ENCODE results near the gene CAMK4. TPM values are rescaled to one million over a fixed set of nuclear protein-coding genes. Genes with fewer than 3 reads are reported as not detected.

CAMK4 gene
- total and polyA plus RNA-seq, 5 donors from 2014 or later, result 85.3 to 167 (median 106) TPM

DNA sequence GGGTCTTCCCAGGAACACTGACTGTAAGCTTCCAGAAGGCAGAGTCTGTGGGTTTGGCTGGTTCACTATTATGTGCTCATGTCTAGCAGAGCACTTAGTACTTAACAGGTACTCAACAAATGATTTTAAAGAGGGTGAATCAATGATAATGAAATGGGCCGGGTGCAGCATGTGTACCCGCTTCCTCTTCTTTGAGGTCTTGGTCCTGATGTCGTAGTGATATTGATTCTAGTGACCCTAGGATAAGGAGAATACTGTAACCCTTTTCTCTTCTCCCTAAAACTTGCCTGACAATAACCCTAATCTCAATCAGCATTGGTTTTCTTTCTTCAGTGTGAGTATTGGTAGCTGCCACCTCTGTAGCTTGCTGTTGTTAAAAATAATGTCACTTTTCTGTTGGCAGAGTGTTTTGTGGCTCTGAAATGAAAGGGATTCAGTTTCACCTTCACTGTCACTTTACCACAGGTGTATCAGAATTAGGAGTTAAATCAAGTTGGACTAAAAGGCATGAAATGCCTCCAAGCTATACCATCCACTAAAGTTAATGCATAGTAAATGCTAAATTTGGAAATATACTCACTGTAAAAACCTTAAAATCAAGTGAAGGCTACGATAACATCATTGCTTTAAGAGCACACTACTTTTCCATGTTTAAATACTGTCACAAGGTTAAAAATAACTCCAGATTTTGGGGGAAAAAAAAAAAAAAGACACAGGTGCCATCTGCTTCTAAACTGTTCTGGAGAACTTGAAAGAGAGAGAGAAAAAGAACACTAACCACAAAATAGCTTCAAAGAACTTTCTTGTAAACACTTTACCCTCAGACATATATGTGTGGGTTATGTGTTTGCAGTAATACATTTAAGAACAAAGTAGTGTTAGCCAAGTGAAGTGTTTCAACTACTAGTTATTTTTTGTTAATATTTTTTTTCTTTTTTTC is 6.0 kb downstream of the CAMK4 start:
- H3K4me3 Mint-ChIP-seq, result peak overlapping the region; percentile 77 to 90 (median 87)

DNA sequence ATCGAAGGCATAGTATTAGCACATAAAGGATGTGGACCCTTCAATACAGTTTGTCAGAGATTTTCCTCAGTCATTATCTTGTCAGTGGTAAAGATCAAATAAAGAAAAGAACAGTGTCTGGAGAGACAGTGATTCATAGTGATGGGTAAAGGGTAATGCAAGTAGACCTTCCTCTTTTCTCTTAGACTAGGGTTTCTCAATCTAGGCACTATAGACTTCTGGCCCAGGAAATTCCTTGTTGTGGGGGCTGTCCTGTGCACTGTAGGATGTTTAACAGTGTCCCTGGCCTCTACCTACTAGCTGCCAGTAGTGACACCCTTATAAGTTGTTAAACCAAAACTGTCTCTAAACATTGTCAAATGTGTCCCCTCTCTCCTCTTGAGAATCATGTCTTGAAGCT is 6.9 kb downstream of the CAMK4 start:
- Histone ChIP-seq H3K36me3 (ENCODE audit: control insufficient read depth, insufficient read depth, low read length) (no peaks in the 10 kb centered on the region), H3K9me3 (ENCODE audit: control insufficient read depth in 2 of 2, low read length in 2 of 2) (no peaks in the 10 kb centered on the region), H3K27me3 (ENCODE audit: control insufficient read depth, insufficient read depth, low read length) (no peaks in the 10 kb centered on the region), H3K4me3 (ENCODE audit: low read depth, low read length) (peak overlapping the region; percentile 98), H3K4me1 (ENCODE audit: control insufficient read depth, insufficient read depth, low read length, poor library complexity, severe bottlenecking) (peaks cover 100% of the 10 kb centered on the region), H3K27ac (ENCODE audit: insufficient read depth, low read length, poor library complexity, severe bottlenecking) (peak overlapping the region; percentile 87)
- peaks cover 64 to 87% (median 68%) of the 10 kb centered on the region in 4 donors for H3K4me1 Mint-ChIP-seq
- no peaks in the 10 kb centered on the region for H3K9me3 Mint-ChIP-seq
- ATAC-seq (ENCODE audit: low read depth in 2 of 2), result peak; percentile 25 to 33
- DNase-seq, result no peak
- H3K36me3 Mint-ChIP-seq, result peaks cover 19% of the 10 kb centered on the region
- H3K27me3 Mint-ChIP-seq, result no peaks in the 10 kb centered on the region
- H3K4me3 Mint-ChIP-seq, result peak overlapping the region; percentile 70 to 90 (median 81)
- H3K27ac Mint-ChIP-seq, result peak overlapping the region; percentile 90 to 91 (median 91)

More for the DNA sequence above, 6.0 kb downstream of the CAMK4 start:
- H3K27ac Mint-ChIP-seq, result peak overlapping the region; percentile 91 to 100 (median 98)
- peaks cover 16% of the 10 kb centered on the region for H3K36me3 Mint-ChIP-seq
- H3K27me3 Mint-ChIP-seq, result no peaks in the 10 kb centered on the region
- H3K9me3 Mint-ChIP-seq, result no peaks in the 10 kb centered on the region
- no peaks in the 10 kb centered on the region for H3K9me3 ChIP-seq (ENCODE audit: control insufficient read depth in 2 of 2, low read length in 2 of 2)
- DNase-seq, result peak in 2 of 3 donors; percentile 61 to 78
- H3K4me1 Mint-ChIP-seq, result peaks cover 59 to 79% (median 66%) of the 10 kb centered on the region in 4 donors
- peak; percentile 44 to 45 for ATAC-seq (ENCODE audit: low read depth in 2 of 2)
- H3K36me3 ChIP-seq (ENCODE audit: control insufficient read depth, insufficient read depth, low read length), result no peaks in the 10 kb centered on the region
- peaks cover 91% of the 10 kb centered on the region for H3K4me1 ChIP-seq (ENCODE audit: control insufficient read depth, insufficient read depth, low read length, poor library complexity, severe bottlenecking)
- peak overlapping the region; percentile 87 for H3K27ac ChIP-seq (ENCODE audit: insufficient read depth, low read length, poor library complexity, severe bottlenecking)
- H3K27me3 ChIP-seq (ENCODE audit: control insufficient read depth, insufficient read depth, low read length), result no peaks in the 10 kb centered on the region
- H3K4me3 ChIP-seq (ENCODE audit: low read depth, low read length), result peak overlapping the region; percentile 98

DNA sequence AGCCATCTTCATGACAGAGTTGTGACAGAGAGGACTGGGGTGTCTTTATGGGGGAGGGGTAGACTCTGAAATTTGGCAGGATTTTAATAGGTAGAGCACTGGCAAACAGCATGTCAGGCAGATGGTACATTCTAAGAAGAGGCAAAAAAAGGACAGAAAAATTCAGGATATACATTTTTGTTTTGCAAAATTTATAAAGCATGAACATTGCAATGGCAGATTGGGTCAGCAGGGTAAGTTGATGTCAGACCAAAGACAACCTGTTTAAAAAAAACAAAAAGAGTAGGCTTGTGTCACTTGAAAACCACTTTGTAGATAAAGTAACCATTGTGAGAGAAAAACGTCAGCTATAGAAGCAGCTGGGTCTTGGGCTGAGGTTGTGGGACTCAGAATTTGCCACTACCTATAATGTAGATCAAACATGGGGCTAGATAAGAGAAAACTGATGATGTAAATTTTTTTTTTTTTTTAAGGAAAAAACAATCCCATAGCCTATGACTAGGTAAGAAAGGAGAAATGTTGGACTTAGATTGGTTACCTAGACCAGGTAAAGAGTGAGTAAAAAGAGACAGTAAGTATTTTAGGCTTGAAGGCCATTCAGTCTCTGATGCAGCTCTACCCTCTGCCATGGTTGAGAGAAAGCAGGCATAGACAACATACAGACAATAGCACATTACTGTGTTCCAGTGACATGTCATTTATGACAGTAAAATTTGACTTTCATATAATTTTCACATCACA is 8.3 kb downstream of the CAMK4 start:
- Mint-ChIP-seq H3K4me3 (peak overlapping the region; percentile 74 to 91 (median 75)), H3K27me3 (no peaks in the 10 kb centered on the region), H3K36me3 (peaks cover 16% of the 10 kb centered on the region), H3K27ac (peak overlapping the region; percentile 67 to 99 (median 82)), H3K9me3 (no peaks in the 10 kb centered on the region), H3K4me1 (peaks cover 67 to 89% (median 74%) of the 10 kb centered on the region in 4 donors)
- peak in 1 of 2 donors; percentile 14 for ATAC-seq (ENCODE audit: low read depth in 2 of 2)
- H3K36me3 ChIP-seq (ENCODE audit: control insufficient read depth, insufficient read depth, low read length), result no peaks in the 10 kb centered on the region
- peak overlapping the region; percentile 98 for H3K4me3 ChIP-seq (ENCODE audit: low read depth, low read length)
- peak overlapping the region; percentile 87 for H3K27ac ChIP-seq (ENCODE audit: insufficient read depth, low read length, poor library complexity, severe bottlenecking)
- H3K4me1 ChIP-seq (ENCODE audit: control insufficient read depth, insufficient read depth, low read length, poor library complexity, severe bottlenecking), result peaks cover 100% of the 10 kb centered on the region
- H3K9me3 ChIP-seq (ENCODE audit: control insufficient read depth in 2 of 2, low read length in 2 of 2), result no peaks in the 10 kb centered on the region
- no peaks in the 10 kb centered on the region for H3K27me3 ChIP-seq (ENCODE audit: control insufficient read depth, insufficient read depth, low read length)
- peak in 1 of 3 donors; percentile 29 for DNase-seq

DNA sequence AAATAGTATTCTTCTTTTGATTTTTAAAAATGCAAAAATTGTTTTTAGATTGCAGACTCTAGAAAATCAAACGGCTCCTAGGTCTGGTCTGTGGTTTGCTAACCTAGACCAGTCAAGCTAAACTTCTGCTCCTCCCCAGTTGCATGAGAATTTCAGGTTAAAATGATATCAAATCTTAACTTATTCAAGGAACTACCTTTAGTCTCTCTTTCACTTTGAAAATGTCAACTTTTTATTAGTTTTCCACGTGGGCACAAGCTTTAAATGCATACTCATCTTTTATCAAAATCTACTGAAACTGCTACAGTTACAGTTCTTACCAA is 8.8 kb downstream of the CAMK4 start:
- peak overlapping the region; percentile 98 for H3K4me3 ChIP-seq (ENCODE audit: low read depth, low read length)
- peak in 1 of 2 donors; percentile 9 for ATAC-seq (ENCODE audit: low read depth in 2 of 2)
- H3K4me3 Mint-ChIP-seq, result peak overlapping the region; percentile 74 to 91 (median 75)
- peak overlapping the region; percentile 87 for H3K27ac ChIP-seq (ENCODE audit: insufficient read depth, low read length, poor library complexity, severe bottlenecking)
- no peaks in the 10 kb centered on the region for H3K27me3 Mint-ChIP-seq
- peaks cover 15% of the 10 kb centered on the region for H3K36me3 Mint-ChIP-seq
- H3K4me1 Mint-ChIP-seq, result peaks cover 66 to 89% (median 74%) of the 10 kb centered on the region in 4 donors
- no peaks in the 10 kb centered on the region for H3K36me3 ChIP-seq (ENCODE audit: control insufficient read depth, insufficient read depth, low read length)
- H3K9me3 Mint-ChIP-seq, result no peaks in the 10 kb centered on the region
- H3K27ac Mint-ChIP-seq, result peak overlapping the region; percentile 67 to 99 (median 78)
- DNase-seq, result peak in 1 of 3 donors; percentile 72
- H3K27me3 ChIP-seq (ENCODE audit: control insufficient read depth, insufficient read depth, low read length), result no peaks in the 10 kb centered on the region
- peaks cover 100% of the 10 kb centered on the region for H3K4me1 ChIP-seq (ENCODE audit: control insufficient read depth, insufficient read depth, low read length, poor library complexity, severe bottlenecking)
- no peaks in the 10 kb centered on the region for H3K9me3 ChIP-seq (ENCODE audit: control insufficient read depth in 2 of 2, low read length in 2 of 2)

DNA sequence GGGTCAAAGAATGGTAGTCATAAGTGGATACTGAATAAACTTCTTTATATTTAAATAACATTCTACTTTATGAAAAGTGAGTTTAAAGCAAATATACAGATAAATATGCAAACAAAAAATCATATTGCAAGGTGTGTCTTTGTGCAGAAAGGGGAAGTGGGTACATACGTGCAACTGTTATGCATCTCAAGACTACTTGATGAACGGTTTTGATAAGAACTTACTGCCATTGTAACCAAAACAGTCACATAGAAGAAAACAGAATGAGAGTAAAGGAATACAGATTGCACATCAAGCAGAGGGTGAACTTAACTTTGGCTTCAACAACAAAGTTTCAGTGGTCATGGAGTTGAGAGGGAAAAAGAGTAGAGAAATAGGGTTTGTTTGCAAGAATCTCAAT is 9.9 kb downstream of the CAMK4 start:
- Mint-ChIP-seq H3K4me3 (peak overlapping the region; percentile 68 to 85 (median 79)), H3K4me1 (peaks cover 62 to 90% (median 75%) of the 10 kb centered on the region in 4 donors), H3K27ac (peak overlapping the region; percentile 92 to 99 (median 94)), H3K36me3 (peaks cover 12% of the 10 kb centered on the region), H3K9me3 (no peaks in the 10 kb centered on the region), H3K27me3 (no peaks in the 10 kb centered on the region)
- peak; percentile 47 to 56 for ATAC-seq (ENCODE audit: low read depth in 2 of 2)
- peaks cover 100% of the 10 kb centered on the region for H3K4me1 ChIP-seq (ENCODE audit: control insufficient read depth, insufficient read depth, low read length, poor library complexity, severe bottlenecking)
- H3K36me3 ChIP-seq (ENCODE audit: control insufficient read depth, insufficient read depth, low read length), result no peaks in the 10 kb centered on the region
- H3K27ac ChIP-seq (ENCODE audit: insufficient read depth, low read length, poor library complexity, severe bottlenecking), result peak overlapping the region; percentile 87
- DNase-seq, result peak in 2 of 3 donors; percentile 57 to 77
- H3K9me3 ChIP-seq (ENCODE audit: control insufficient read depth in 2 of 2, low read length in 2 of 2), result no peaks in the 10 kb centered on the region
- peak overlapping the region; percentile 98 for H3K4me3 ChIP-seq (ENCODE audit: low read depth, low read length)
- H3K27me3 ChIP-seq (ENCODE audit: control insufficient read depth, insufficient read depth, low read length), result no peaks in the 10 kb centered on the region

DNA sequence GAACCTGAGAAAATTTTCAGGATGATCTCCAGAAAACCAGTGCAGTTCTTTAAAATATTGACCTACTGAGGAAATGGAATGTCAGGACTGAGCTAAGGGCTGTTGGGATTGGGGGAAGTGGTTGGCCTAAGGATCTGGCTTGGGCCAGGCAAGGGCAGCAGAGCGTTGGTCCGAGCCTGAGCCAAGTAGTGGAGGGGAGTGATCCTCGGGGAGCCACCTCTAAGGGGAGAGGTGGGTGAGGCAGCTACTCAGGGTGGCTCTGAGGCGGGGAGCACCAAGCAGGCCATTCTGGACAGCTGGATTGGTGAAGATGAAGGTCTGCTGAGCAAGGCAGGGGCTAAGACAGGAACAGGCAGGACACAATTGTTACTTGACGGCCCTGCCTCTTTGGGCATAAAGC is 11.5 kb downstream of the CAMK4 start:
- Histone ChIP-seq H3K4me3 (ENCODE audit: low read depth, low read length) (peak overlapping the region; percentile 98), H3K9me3 (ENCODE audit: control insufficient read depth in 2 of 2, low read length in 2 of 2) (no peaks in the 10 kb centered on the region), H3K4me1 (ENCODE audit: control insufficient read depth, insufficient read depth, low read length, poor library complexity, severe bottlenecking) (peaks cover 99% of the 10 kb centered on the region), H3K27ac (ENCODE audit: insufficient read depth, low read length, poor library complexity, severe bottlenecking) (peak overlapping the region; percentile 74), H3K27me3 (ENCODE audit: control insufficient read depth, insufficient read depth, low read length) (no peaks in the 10 kb centered on the region), H3K36me3 (ENCODE audit: control insufficient read depth, insufficient read depth, low read length) (peaks cover 3% of the 10 kb centered on the region)
- Mint-ChIP-seq H3K27ac (peak overlapping the region; percentile 92 to 99 (median 94)), H3K27me3 (no peaks in the 10 kb centered on the region), H3K9me3 (no peaks in the 10 kb centered on the region), H3K4me3 (peak overlapping the region; percentile 68 to 84 (median 72)), H3K4me1 (peaks cover 49 to 91% (median 75%) of the 10 kb centered on the region in 4 donors), H3K36me3 (peaks cover 4% of the 10 kb centered on the region)
- ATAC-seq (ENCODE audit: low read depth in 2 of 2) (no peak), DNase-seq (no peak)

DNA sequence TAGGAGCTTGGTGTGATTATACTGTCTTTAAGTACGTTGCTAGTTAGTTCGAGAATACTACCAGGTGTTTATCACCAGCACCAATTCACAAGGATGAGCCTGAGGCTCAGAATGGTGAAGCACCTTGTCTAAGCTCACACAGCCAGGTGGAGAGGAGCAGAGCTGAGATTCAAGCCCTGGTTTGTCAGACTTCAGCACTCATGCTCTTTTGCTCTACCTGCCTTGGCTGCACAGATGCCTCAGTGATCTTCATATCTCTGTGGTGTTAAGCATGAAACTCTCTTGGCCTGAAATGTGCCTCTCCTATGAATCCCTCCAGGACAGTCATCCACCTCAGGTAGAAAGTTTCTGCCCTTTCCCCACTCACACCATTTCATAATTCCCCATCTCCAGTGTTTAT is 12.2 kb downstream of the CAMK4 start:
- Mint-ChIP-seq H3K4me1 (peaks cover 42 to 90% (median 72%) of the 10 kb centered on the region in 4 donors), H3K27ac (peak overlapping the region; percentile 92 to 99 (median 94)), H3K4me3 (peak overlapping the region; percentile 69 to 84 (median 76)), H3K27me3 (no peaks in the 10 kb centered on the region), H3K36me3 (peaks cover 4% of the 10 kb centered on the region), H3K9me3 (no peaks in the 10 kb centered on the region)
- ATAC-seq (ENCODE audit: low read depth in 2 of 2) (no peak), DNase-seq (no peak)
- H3K4me1 ChIP-seq (ENCODE audit: control insufficient read depth, insufficient read depth, low read length, poor library complexity, severe bottlenecking), result peaks cover 99% of the 10 kb centered on the region
- peak overlapping the region; percentile 74 for H3K27ac ChIP-seq (ENCODE audit: insufficient read depth, low read length, poor library complexity, severe bottlenecking)
- peak overlapping the region; percentile 98 for H3K4me3 ChIP-seq (ENCODE audit: low read depth, low read length)
- no peaks in the 10 kb centered on the region for H3K27me3 ChIP-seq (ENCODE audit: control insufficient read depth, insufficient read depth, low read length)
- no peaks in the 10 kb centered on the region for H3K9me3 ChIP-seq (ENCODE audit: control insufficient read depth in 2 of 2, low read length in 2 of 2)
- peaks cover 3% of the 10 kb centered on the region for H3K36me3 ChIP-seq (ENCODE audit: control insufficient read depth, insufficient read depth, low read length)
